ENCODE data around the gene PTBP3. TPM values are rescaled to one million over a fixed set of nuclear protein-coding genes. Genes with fewer than 3 reads are reported as not detected.

Gene PTBP3
- total RNA-seq, 1 experiment from 2014 or later: 57.1 TPM

DNA sequence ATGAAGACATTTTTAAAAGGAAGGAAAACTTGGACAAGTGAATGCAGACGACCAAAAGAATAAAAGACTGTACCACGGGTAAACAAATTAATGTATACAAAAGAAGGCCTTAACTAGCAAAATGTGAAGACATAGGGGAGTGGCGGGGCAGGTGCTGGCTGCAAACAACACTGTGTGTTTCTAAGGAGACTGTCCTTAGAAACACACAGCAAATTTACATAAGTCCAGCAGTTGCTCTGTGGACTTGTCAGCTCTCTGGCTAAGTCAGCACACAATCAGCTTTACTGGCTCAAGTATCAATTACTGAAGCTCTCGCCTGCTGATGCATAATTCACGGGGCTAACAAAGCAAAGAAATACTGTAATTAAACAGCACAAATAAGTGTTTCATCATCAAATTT is 24.8 kb downstream of the PTBP3 start:
- H3K4me1 ChIP-seq (ENCODE audit: insufficient read depth, low read length, poor library complexity, severe bottlenecking): peaks cover 8% of the 10 kb centered on the region
- H3K36me3 ChIP-seq (ENCODE audit: insufficient read depth, low read length, poor library complexity, severe bottlenecking): no peaks in the 10 kb centered on the region
- POLR2A ChIA-PET (ENCODE audit: low non-redundant PET): no interaction called here
- CTCF ChIA-PET: no interaction called here
- H3K27ac ChIP-seq (ENCODE audit: low read depth, low read length, poor library complexity, severe bottlenecking): peak overlapping the region; percentile 8
- BruUV-seq (replicated peaks): no TSS peak
- no peaks in the 10 kb centered on the region for H3K9me3 ChIP-seq (ENCODE audit: low read depth, low read length, poor library complexity, severe bottlenecking)
- no peaks in the 10 kb centered on the region for H3K27me3 ChIP-seq (replicated peaks; ENCODE audit: insufficient read depth, low read depth, low read length, poor library complexity)
- intact Hi-C loops (cut with micrococcal nuclease; ENCODE audit: unreplicated experiment): no loop called here
- peak; percentile 22 for DNase-seq (ENCODE audit: low spot score)
- H3K4me3 ChIP-seq (ENCODE audit: low read depth, low read length, poor library complexity, severe bottlenecking): no peak overlapping the region
- TF ChIP-seq, protein P1, sequence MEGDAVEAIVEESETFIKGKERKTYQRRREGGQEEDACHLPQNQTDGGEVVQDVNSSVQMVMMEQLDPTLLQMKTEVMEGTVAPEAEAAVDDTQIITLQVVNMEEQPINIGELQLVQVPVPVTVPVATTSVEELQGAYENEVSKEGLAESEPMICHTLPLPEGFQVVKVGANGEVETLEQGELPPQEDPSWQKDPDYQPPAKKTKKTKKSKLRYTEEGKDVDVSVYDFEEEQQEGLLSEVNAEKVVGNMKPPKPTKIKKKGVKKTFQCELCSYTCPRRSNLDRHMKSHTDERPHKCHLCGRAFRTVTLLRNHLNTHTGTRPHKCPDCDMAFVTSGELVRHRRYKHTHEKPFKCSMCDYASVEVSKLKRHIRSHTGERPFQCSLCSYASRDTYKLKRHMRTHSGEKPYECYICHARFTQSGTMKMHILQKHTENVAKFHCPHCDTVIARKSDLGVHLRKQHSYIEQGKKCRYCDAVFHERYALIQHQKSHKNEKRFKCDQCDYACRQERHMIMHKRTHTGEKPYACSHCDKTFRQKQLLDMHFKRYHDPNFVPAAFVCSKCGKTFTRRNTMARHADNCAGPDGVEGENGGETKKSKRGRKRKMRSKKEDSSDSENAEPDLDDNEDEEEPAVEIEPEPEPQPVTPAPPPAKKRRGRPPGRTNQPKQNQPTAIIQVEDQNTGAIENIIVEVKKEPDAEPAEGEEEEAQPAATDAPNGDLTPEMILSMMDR (conservative IDR thresholded peaks at IDR 0.05; ENCODE audit: low read depth, low read length): no peak
- TF ChIP-seq EZH2 (IDR thresholded peaks at IDR 0.05; ENCODE audit: borderline replicate concordance, low read depth, low read length, poor library complexity, severe bottlenecking): no peak

DNA sequence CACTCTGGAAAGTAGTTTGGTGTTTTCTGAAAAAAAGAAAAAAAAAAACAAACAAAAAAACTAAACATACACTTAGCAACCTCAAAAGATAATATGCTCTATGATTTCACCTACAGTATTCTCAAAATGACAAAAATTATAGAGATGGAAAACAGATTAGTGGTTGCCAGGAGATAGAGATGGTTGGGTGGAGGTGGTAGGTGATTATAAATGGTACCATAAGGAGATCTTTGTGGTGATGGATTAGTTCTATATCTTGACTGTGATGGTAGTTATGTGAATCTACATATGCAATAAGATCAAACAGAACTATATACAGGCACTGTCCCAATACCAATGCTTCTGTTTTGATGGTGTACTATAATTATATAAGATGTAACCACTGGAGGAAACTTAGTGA is 32.0 kb downstream of the PTBP3 start:
- H3K9me3 ChIP-seq (ENCODE audit: low read depth, low read length, poor library complexity, severe bottlenecking): no peaks in the 10 kb centered on the region
- ChIA-PET CTCF (no interaction called here), POLR2A (ENCODE audit: low non-redundant PET) (no interaction called here)
- H3K4me1 ChIP-seq (ENCODE audit: insufficient read depth, low read length, poor library complexity, severe bottlenecking): peaks cover 8% of the 10 kb centered on the region
- DNase-seq (ENCODE audit: low spot score): no peak
- no peak overlapping the region for H3K27ac ChIP-seq (ENCODE audit: low read depth, low read length, poor library complexity, severe bottlenecking)
- H3K36me3 ChIP-seq (ENCODE audit: insufficient read depth, low read length, poor library complexity, severe bottlenecking): no peaks in the 10 kb centered on the region
- no TSS peak for BruUV-seq (replicated peaks)
- no peaks in the 10 kb centered on the region for H3K27me3 ChIP-seq (replicated peaks; ENCODE audit: insufficient read depth, low read depth, low read length, poor library complexity)
- TF ChIP-seq, protein P1 (conservative IDR thresholded peaks at IDR 0.05; ENCODE audit: low read depth, low read length): no peak
- no peak for TF ChIP-seq EZH2 (IDR thresholded peaks at IDR 0.05; ENCODE audit: borderline replicate concordance, low read depth, low read length, poor library complexity, severe bottlenecking)
- intact Hi-C loops (cut with micrococcal nuclease; ENCODE audit: unreplicated experiment): no loop called here
- no peak overlapping the region for H3K4me3 ChIP-seq (ENCODE audit: low read depth, low read length, poor library complexity, severe bottlenecking)

DNA sequence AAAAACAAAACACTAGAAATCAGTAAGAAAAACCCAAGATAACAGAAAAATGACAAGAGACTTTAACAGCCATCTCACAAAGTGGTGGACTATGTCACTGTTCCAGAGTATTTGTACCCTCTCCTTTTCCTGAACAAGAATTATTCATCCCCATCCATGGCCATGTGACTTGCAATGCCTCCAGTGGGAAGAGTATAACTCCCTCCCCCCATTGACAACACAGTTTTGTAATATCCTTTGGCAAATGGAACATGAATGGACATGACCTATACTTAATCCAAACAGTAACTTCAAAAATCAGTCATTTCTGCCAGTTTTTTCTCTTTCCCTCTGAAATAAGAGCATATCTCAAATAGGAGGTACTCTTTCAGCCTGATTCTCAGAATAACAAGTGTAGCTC is 33.9 kb downstream of the PTBP3 start:
- intact Hi-C loops (cut with micrococcal nuclease; ENCODE audit: unreplicated experiment): no loop called here
- TF ChIP-seq EZH2 (IDR thresholded peaks at IDR 0.05; ENCODE audit: borderline replicate concordance, low read depth, low read length, poor library complexity, severe bottlenecking): no peak
- TF ChIP-seq, protein P1 (conservative IDR thresholded peaks at IDR 0.05; ENCODE audit: low read depth, low read length): no peak
- no TSS peak for BruUV-seq (replicated peaks)

More for the DNA sequence above, 33.9 kb downstream of the PTBP3 start:
- CTCF ChIA-PET: no interaction called here
- POLR2A ChIA-PET (ENCODE audit: low non-redundant PET): no interaction called here
- DNase-seq (ENCODE audit: low spot score): no peak
- Histone ChIP-seq H3K27ac (ENCODE audit: low read depth, low read length, poor library complexity, severe bottlenecking) (no peak overlapping the region), H3K4me1 (ENCODE audit: insufficient read depth, low read length, poor library complexity, severe bottlenecking) (peaks cover 8% of the 10 kb centered on the region), H3K4me3 (ENCODE audit: low read depth, low read length, poor library complexity, severe bottlenecking) (no peak overlapping the region), H3K9me3 (ENCODE audit: low read depth, low read length, poor library complexity, severe bottlenecking) (no peaks in the 10 kb centered on the region), H3K27me3 (replicated peaks; ENCODE audit: insufficient read depth, low read depth, low read length, poor library complexity) (no peaks in the 10 kb centered on the region), H3K36me3 (ENCODE audit: insufficient read depth, low read length, poor library complexity, severe bottlenecking) (no peaks in the 10 kb centered on the region)
